ENCODE measurements around the gene ERGIC1.
A peak's percentile ranks its signal among the peaks of the same experiment; 100 is the strongest.

Gene ERGIC1

DNA sequence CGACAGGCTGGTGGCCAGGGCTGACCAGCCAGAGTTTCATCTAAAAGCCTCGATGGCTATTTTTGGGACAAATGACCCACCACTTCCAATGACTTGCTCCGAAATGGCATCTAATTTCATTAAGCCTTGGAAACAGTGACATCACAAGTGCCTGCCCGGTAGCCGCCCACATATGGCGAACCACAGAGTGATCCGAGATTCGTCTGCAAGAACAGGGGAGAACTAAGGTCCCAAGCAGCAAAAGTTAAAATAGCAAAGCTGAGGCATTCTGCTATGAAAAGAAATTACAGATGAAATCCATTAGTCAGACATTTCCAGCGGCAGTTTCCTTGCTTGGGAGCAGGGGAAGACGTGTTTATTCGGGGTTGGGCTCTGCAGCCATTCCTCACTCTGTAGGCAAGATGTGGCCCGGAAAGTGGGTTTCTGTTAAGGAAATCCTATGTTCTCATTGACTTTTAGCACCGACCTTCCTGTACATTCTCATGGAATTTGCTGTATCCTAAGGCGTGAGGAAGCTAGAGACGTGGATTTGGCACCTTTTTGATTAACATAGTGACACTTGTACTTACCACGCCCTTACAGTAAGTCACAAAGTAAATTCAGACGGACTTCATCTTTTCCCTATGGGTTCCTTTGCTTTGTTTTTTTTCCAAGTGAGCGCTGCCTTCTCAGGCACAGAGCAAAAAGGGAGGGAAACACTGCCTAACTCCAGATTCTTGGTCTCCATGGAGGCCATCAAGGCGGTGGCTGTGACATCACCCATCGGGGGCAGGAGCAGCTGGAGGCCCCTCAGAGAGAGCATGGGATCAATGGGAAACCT is 45.1 kb downstream of the ERGIC1 start:
- H3K4me3 ChIP-seq (replicated peaks; ENCODE audit: low read depth, low read length): peak overlapping the region; percentile 14; the same call in 1 of the 2 replicates
- DNase-seq (ENCODE audit: extremely low read depth, low read depth): no peak
- TF ChIP-seq, protein P1, sequence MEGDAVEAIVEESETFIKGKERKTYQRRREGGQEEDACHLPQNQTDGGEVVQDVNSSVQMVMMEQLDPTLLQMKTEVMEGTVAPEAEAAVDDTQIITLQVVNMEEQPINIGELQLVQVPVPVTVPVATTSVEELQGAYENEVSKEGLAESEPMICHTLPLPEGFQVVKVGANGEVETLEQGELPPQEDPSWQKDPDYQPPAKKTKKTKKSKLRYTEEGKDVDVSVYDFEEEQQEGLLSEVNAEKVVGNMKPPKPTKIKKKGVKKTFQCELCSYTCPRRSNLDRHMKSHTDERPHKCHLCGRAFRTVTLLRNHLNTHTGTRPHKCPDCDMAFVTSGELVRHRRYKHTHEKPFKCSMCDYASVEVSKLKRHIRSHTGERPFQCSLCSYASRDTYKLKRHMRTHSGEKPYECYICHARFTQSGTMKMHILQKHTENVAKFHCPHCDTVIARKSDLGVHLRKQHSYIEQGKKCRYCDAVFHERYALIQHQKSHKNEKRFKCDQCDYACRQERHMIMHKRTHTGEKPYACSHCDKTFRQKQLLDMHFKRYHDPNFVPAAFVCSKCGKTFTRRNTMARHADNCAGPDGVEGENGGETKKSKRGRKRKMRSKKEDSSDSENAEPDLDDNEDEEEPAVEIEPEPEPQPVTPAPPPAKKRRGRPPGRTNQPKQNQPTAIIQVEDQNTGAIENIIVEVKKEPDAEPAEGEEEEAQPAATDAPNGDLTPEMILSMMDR (IDR thresholded peaks at IDR 0.05; ENCODE audit: low read depth, low read length, missing control alignments): no peak

DNA sequence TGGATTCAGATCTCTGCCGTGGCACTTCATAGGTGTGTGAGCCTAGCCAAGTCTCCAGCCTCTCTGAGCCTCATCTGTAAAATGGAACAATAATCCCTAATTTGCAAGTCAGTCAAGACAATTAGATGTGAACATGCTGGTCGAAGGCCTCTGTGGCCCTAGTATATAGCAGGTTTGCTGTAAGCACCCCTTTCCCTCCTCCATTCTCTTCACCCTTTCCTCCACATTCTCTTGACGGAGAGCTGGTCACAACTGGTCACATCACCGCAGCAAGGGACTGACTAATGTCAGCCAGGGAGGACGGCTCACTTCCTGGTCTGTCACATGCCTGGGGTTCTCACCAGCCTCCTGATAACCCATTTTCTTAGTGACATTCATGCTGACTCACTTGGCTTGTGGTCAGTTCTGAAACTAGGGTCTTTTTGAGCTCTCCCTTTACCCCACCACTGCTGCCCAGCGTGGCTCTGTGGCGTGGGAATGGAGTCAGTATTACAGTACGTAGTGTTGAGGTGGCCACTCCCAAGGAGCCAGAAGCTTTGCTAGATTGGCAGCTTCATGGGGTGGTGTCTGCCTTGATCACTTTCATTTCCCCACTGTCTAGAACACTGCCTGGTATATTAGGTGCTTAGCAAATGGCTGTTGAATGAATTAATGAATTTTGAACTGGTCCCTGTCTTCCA is 47.8 kb downstream of the ERGIC1 start:
- TF ChIP-seq, protein P1 (IDR thresholded peaks at IDR 0.05; ENCODE audit: low read depth, low read length, missing control alignments): no peak
- no peak overlapping the region for H3K4me3 ChIP-seq (replicated peaks; ENCODE audit: low read depth, low read length)
- no peak for DNase-seq (ENCODE audit: extremely low read depth, low read depth)

DNA sequence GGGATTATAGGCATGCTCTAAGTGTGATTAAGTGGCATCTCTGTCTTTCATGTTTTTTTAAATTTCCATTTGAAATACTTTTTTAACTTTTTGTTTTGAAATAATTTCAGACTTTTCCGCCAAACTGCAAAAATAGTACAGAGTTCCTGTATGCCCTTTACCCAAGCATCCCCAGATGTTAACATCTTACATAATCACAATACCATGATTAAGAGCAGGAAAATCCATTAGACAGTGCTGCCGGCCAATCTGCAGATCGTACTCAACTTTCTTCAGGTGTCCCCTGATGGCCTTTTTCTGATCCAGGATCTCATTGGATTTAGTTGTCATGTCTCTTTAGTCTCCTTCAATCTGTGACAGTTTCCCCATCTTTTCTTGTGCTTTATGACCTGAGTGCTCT is 49.0 kb downstream of the ERGIC1 start:
- H3K4me3 ChIP-seq (replicated peaks; ENCODE audit: low read depth, low read length): no peak overlapping the region
- no peak for DNase-seq (ENCODE audit: extremely low read depth, low read depth)
- TF ChIP-seq, protein P1 (IDR thresholded peaks at IDR 0.05; ENCODE audit: low read depth, low read length, missing control alignments): no peak

DNA sequence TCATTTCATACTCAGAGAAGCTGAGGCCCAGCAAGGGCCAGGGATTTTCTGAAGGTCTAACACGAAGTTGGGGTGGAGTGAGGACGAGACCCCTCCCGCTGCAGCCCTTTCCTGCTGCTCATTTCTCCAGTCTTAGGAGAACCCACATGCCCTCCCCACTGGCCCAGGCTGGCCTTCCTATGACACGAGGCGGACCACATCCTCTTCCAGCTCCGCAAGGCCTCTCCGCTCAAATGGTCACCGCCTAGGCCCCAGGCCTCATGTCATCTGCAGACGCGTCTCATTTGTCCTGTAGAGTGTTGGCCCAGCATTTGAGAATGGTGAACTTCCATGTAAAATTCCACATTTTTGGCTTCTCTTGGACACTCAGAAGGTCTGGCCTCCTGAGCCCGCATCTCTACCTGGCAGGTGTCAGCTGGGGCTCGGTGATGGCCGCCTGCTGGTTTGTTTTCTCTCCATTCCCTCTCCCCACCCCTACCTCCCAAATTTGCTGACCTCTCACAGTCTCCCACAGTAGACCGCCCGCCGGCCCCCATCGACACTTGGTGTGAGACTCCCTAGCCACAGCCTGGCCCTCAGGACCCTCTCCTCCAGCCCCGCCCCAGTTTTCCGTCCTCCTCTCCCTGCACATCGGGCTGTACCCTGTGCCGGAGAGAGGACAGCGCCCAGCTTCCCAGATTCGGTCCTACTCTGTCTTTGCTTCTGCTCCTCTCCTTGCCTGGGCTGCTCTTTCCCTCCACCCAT is 51.7 kb downstream of the ERGIC1 start:
- DNase-seq (ENCODE audit: extremely low read depth, low read depth): no peak
- TF ChIP-seq, protein P1 (IDR thresholded peaks at IDR 0.05; ENCODE audit: low read depth, low read length, missing control alignments): no peak
- H3K4me3 ChIP-seq (replicated peaks; ENCODE audit: low read depth, low read length): no peak overlapping the region

DNA sequence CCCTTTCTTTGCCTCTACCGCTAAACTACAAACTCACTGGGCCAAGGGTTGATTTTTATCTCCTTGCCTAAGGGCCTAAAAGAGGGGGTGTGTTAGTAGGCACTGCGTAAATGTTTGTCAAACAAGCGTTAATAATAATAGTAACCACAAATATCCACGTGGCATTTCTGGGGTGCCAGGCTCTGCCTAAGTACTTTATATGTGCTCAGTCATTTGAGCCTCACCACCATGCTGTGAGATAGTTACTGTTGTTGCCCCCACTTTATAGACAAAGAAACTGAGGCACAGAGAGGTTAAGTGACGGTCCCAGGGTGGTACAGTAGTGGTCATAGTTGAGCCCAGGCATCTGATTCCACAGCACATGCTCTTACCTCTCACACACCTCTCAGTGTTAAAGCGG is 52.4 kb downstream of the ERGIC1 start:
- H3K4me3 ChIP-seq (replicated peaks; ENCODE audit: low read depth, low read length): no peak overlapping the region
- TF ChIP-seq, protein P1 (IDR thresholded peaks at IDR 0.05; ENCODE audit: low read depth, low read length, missing control alignments): no peak
- no peak for DNase-seq (ENCODE audit: extremely low read depth, low read depth)

DNA sequence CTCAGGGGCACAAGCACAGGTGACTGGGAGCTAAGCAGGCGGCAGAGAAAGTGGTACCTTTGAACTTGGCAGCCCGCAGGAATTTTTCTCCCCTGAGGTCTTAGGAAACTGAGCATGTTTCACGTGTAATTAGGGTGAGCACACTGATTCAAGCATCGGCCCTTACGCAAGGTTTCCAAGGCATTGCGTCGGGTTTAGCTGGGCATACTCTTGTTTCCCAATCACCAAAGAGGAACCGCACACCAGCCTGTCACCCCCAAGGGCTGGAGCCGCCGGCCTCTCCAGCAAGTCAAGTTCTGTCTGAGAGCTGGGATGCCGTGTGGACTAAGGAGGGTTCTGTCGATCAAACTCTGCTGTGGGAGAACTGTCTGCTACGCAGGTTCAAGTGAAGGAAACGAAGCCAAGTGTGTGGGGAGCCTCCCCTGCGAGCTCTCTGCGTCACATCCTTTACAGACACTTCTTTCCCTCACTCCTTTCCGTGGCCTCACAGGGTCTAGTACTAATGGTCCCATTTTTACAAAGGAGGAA is 53.0 kb downstream of the ERGIC1 start:
- DNase-seq (ENCODE audit: extremely low read depth, low read depth): no peak
- H3K4me3 ChIP-seq (replicated peaks; ENCODE audit: low read depth, low read length): no peak overlapping the region
- TF ChIP-seq, protein P1 (IDR thresholded peaks at IDR 0.05; ENCODE audit: low read depth, low read length, missing control alignments): no peak
